ENCODE results near the gene DDX23. TPM values are rescaled to one million over a fixed set of nuclear protein-coding genes. Genes with fewer than 3 reads are reported as not detected.

Gene DDX23
- polyA plus RNA-seq, 3 donors, result 21.4 to 63.8 (median 28.4) TPM

- no peak for TF ChIP-seq CTCF (IDR thresholded peaks at IDR 0.05)
- Histone ChIP-seq H3K4me2 (replicated peaks; ENCODE audit: extremely low read depth, low read length, poor library complexity, severe bottlenecking) (no peak overlapping the region), H3K36me3 (replicated peaks in 1 of 2; ENCODE audit: control insufficient read depth in 1 of 2, insufficient read depth in 2 of 2, low read length in 2 of 2) (no peaks in the 10 kb centered on the region), H3K9ac (ENCODE audit: insufficient read depth, low read length, poor library complexity, severe bottlenecking) (no peak overlapping the region), H3K4me1 (ENCODE audit: control insufficient read depth in 1 of 2, insufficient read depth in 2 of 2, low read length in 2 of 2) (peaks cover 14 to 21% of the 10 kb centered on the region in 2 donors), H3K27me3 (ENCODE audit: control insufficient read depth in 2 of 2, insufficient read depth in 2 of 2, low read length in 2 of 2) (no peaks in the 10 kb centered on the region), H3K27ac (ENCODE audit: low read depth in 1 of 2, low read length in 2 of 2) (no peak overlapping the region), H2AFZ (ENCODE audit: insufficient read depth, low read depth, low read length, poor library complexity, severe bottlenecking) (no peak overlapping the region), H3K4me3 (replicated peaks in 1 of 3; ENCODE audit: low read depth in 2 of 3, low read length in 3 of 3) (no peak overlapping the region), H3K79me2 (ENCODE audit: insufficient read depth, low read length) (no peaks in the 10 kb centered on the region), H4K20me1 (ENCODE audit: insufficient read depth, low read length) (no peaks in the 10 kb centered on the region), H3K9me3 (replicated peaks in 1 of 2; ENCODE audit: control insufficient read depth in 1 of 2, insufficient read depth in 1 of 2, low read length in 2 of 2) (no peaks in the 10 kb centered on the region)
- H3K27me3 Mint-ChIP-seq (ENCODE audit: low read depth in 3 of 3), result peaks cover 2 to 10% (median 5%) of the 10 kb centered on the region in 3 donors
- DNase-seq, result peak in 1 of 3 donors; percentile 2
- intact Hi-C loops (cut with micrococcal nuclease), result no loop called here
- H3K4me1 Mint-ChIP-seq, result peaks cover 14% of the 10 kb centered on the region
- no peak overlapping the region for H3K27ac Mint-ChIP-seq
- WGBS (ENCODE audit: insufficient coverage), result 100% methylated on average over 2 of the region's 5 CpGs
- H3K9me3 Mint-ChIP-seq, result peaks cover 0 to 2% (median 0%) of the 10 kb centered on the region in 7 donors
- no peaks in the 10 kb centered on the region for H3K36me3 Mint-ChIP-seq
- no peak overlapping the region for H3K4me3 Mint-ChIP-seq
Measured at GRCh38 chr12:48810903-48811431, 41.0 kb downstream of the DDX23 start.

GRCh38 chr12:48807981-48808380 lies 44.0 kb downstream of the DDX23 start:
- no peak overlapping the region for H3K27ac Mint-ChIP-seq
- 83% methylated on average over 2 of the region's 3 CpGs for WGBS (ENCODE audit: insufficient coverage)
- H3K4me1 ChIP-seq (ENCODE audit: control insufficient read depth in 1 of 2, insufficient read depth in 2 of 2, low read length in 2 of 2), result no peaks in the 10 kb centered on the region
- peaks cover 2 to 10% (median 4%) of the 10 kb centered on the region in 3 donors for H3K27me3 Mint-ChIP-seq (ENCODE audit: low read depth in 3 of 3)
- no peak overlapping the region for H3K4me3 ChIP-seq (replicated peaks in 1 of 3; ENCODE audit: low read depth in 2 of 3, low read length in 3 of 3)
- H3K4me3 Mint-ChIP-seq, result no peak overlapping the region
- no peak for TF ChIP-seq CTCF (IDR thresholded peaks at IDR 0.05)
- H3K9me3 ChIP-seq (replicated peaks in 1 of 2; ENCODE audit: control insufficient read depth in 1 of 2, insufficient read depth in 1 of 2, low read length in 2 of 2), result no peaks in the 10 kb centered on the region
- peaks cover 3% of the 10 kb centered on the region for H3K4me1 Mint-ChIP-seq
- no peak overlapping the region for H3K27ac ChIP-seq (ENCODE audit: low read depth in 1 of 2, low read length in 2 of 2)
- H3K36me3 ChIP-seq (replicated peaks in 1 of 2; ENCODE audit: control insufficient read depth in 1 of 2, insufficient read depth in 2 of 2, low read length in 2 of 2), result no peaks in the 10 kb centered on the region
- H3K27me3 ChIP-seq (ENCODE audit: control insufficient read depth in 2 of 2, insufficient read depth in 2 of 2, low read length in 2 of 2), result no peaks in the 10 kb centered on the region
- peaks cover 0 to 2% (median 0%) of the 10 kb centered on the region in 7 donors for H3K9me3 Mint-ChIP-seq
- no peak overlapping the region for H3K4me2 ChIP-seq (replicated peaks; ENCODE audit: extremely low read depth, low read length, poor library complexity, severe bottlenecking)
- DNase-seq, result no peak
- H2AFZ ChIP-seq (ENCODE audit: insufficient read depth, low read depth, low read length, poor library complexity, severe bottlenecking), result no peak overlapping the region
- H3K36me3 Mint-ChIP-seq, result no peaks in the 10 kb centered on the region
- H3K9ac ChIP-seq (ENCODE audit: insufficient read depth, low read length, poor library complexity, severe bottlenecking), result no peak overlapping the region
- H4K20me1 ChIP-seq (ENCODE audit: insufficient read depth, low read length), result no peaks in the 10 kb centered on the region
- H3K79me2 ChIP-seq (ENCODE audit: insufficient read depth, low read length), result no peaks in the 10 kb centered on the region
- intact Hi-C loops (cut with micrococcal nuclease), result no loop called here
